Hematopoietic multipotent progenitor cell treated with erythropoietin and hydrocortisone succinate and interleukin-3 and kit ligand, for 6 days (in vitro differentiated cells): ENCODE measurements around the gene RAB3GAP2.
"Not testable (repeated sequence)": the region's sequence is repeated elsewhere in the genome, so short reads cannot be mapped to it uniquely, and the experiment has no call there.

Source experiments
- DNase-seq: peaks from one replicate; pipeline ENCODE4 v3.0.0-alpha.2; 2015

Gene RAB3GAP2

DNA sequence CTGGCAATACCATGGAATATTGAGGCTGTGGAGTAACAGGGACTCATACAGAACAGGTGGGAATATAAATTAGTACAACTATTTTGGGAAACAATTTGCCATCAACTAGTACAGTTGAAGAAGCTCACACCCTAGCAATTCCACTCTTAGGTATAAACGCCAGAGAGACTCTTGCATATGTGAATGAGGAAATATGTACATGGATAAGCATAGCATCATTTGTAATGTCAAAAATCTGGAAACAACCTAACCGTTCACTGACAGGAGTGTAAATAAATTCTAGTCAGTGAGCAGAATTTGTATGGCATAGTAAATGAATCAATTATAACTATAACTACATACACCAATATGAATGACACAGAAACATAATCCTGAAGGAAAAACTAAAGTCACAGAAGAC is 83.7 kb downstream of the RAB3GAP2 start:
- DNase-seq, result no peak

DNA sequence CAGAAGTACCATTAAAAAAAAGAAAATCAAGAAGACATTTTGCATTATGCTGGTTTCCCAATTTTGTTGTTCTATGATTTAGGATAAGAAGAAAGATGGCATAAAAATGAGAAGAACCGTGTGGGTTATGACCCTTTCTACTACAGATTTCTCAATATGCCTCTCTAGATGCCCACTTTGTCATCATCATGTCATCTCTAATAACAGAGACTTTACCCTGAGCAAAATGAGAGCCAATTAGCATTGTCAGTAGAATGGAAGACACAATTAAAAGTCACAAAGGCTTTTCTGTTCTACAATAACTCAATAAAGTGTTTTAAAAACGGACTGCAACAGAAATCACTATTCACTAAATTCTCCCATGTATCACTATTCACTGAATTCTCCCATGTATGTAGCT is 85.5 kb downstream of the RAB3GAP2 start:
- DNase-seq, result no peak

DNA sequence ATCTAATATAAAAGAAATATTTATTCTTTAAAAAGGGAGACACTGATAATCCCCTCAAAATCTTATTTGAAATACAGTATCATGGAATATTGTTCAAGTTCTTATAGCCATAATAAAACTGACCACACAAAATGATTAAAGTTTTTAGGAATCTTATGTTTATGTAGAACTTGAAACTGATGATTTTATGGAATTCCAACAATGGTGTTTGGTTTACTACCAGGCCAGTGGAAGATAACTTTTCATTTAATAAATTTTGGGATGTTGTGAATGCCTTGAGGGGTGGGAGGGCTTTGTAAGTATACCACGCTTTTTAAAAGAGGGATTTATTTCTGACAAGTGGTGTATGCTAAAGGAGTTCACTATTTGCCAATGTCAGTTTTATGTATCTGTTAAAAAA is 87.7 kb downstream of the RAB3GAP2 start:
- DNase-seq, result no peak

DNA sequence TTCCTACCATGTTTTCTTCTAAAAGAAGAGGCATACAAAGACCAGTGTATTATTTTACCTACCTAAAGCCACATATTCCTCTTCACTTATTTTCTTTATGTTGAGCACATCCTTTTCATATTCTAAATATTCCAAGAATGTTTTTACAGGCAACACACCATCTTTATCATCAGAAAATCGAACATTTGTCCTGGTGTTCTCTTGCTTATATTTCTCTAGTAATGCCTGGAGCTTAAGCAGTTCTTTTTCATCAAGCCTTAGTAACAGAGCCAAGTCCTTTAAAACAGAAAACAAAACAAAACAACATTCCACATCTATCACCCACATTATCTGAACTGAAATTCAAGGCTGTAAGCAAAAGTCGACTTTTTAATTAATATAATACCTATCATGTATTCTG is 89.6 kb downstream of the RAB3GAP2 start:
- DNase-seq, result no peak

GRCh38 chr1:220182111-220182510 is 90.1 kb downstream of the RAB3GAP2 start:
- no peak for DNase-seq

- peak; percentile 17 for DNase-seq
Measured at GRCh38 chr1:220176540-220176939, 95.7 kb downstream of the RAB3GAP2 start.

- DNase-seq, result no peak
Measured at GRCh38 chr1:220170836-220171526, 101.3 kb downstream of the RAB3GAP2 start.

DNA sequence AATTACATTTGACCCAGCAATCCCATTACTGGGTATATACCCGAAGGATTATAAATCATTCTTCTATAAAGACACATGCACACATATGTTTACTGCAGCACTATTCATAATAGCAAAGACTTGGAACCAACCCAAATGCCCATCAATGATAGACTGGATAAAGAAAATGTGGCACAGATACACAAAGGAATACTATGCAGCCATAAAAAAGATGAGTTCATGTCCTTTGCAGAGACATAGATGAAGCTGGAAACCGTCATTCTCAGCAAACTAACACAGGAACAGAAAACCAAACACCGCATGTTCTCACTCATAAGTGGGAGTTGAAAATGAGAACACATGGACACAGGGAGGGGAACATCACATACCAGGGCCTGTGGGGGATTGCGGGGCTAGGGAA is 102.4 kb downstream of the RAB3GAP2 start:
- DNase-seq, result not testable (repeated sequence)

DNA sequence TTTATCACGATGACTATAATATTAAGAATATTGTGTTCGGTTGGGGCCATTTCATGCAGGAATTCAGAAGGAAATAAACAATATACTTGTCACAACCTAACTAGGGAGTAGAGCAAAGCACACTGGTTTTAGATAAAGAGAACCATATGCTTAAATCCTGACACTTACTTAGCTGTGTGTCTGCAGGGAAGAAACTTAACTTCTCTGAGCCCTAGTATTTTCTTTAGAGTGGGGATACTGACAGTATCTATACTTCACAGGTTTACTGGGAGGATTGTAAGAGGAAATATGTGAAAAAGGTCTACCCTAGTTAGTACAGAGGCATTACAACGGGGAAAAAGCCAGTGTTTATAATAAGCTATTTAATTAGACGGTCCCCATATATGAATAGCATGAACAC is 105.4 kb downstream of the RAB3GAP2 start:
- no peak for DNase-seq

GRCh38 chr1:220164517-220164916 is 107.7 kb downstream of the RAB3GAP2 start:
- no peak for DNase-seq

DNA sequence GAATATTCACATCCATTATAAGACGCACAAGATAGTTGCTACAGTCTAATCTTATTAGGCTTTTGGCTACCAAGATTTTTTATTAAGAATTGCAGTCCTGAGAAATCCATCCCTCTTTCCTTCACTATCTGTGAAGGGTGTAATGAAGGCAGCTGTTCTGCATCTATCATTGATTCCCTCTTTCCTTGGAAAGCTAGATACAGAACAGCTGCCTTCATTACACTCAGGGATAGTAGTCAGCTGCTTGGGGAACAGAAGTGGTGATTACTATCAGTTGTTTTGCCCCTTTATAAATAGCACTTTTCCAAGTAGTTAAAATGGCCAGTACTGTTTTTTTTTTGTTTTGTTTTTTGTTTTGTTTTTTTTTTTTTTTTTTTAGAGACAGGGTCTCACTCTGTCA is 108.1 kb downstream of the RAB3GAP2 start:
- no peak for DNase-seq

GRCh38 chr1:220160027-220160426 is 112.2 kb downstream of the RAB3GAP2 start:
- DNase-seq, result no peak

DNA sequence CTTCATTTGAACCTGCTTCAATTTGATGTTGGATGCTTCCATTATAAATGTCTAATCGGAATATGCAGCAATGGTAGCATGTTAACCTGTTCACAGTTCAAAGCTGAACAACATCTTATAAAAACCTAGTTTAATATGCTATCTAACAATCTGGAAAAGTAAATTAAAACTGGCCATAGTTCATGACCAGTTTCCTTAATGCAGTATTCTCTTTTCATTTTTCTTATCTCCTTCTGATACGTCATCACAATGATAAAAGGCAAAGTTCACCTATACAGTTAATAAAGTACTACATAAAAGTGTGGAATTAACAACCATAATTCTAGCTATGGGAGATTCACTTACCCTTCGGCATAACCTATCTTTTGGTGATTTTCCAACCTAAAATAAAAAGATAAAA is 113.2 kb downstream of the RAB3GAP2 start:
- DNase-seq, result no peak

GRCh38 chr1:220158530-220158929 is 113.7 kb downstream of the RAB3GAP2 start:
- DNase-seq, result not testable (repeated sequence)

DNA sequence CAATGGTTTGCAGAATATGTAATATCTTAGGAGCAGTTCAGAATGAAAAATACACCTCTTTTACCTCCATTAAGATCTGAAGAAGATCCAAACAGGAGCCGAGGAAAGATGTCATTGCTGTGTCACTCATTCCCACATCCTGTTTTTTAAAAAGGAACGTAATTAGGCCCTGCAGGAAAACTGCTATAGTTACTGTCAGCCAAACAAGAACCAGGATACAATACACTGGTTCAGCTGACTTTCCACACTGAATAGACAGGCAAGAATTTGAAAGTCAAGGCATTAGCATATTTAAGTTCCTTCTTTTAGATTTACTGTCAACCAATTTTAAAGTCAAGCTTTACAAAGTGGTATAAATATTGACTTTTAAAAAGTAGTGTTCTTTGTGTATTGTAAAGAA is 114.5 kb downstream of the RAB3GAP2 start:
- DNase-seq, result no peak

- no peak for DNase-seq
Measured at GRCh38 chr1:220156620-220157146, 115.6 kb downstream of the RAB3GAP2 start.

GRCh38 chr1:220153147-220153546 is 119.1 kb downstream of the RAB3GAP2 start:
- DNase-seq, result no peak

GRCh38 chr1:220151454-220151853 is 120.8 kb downstream of the RAB3GAP2 start:
- no peak for DNase-seq

- no peak for DNase-seq
Measured at GRCh38 chr1:220149742-220150141, 122.5 kb downstream of the RAB3GAP2 start.

DNA sequence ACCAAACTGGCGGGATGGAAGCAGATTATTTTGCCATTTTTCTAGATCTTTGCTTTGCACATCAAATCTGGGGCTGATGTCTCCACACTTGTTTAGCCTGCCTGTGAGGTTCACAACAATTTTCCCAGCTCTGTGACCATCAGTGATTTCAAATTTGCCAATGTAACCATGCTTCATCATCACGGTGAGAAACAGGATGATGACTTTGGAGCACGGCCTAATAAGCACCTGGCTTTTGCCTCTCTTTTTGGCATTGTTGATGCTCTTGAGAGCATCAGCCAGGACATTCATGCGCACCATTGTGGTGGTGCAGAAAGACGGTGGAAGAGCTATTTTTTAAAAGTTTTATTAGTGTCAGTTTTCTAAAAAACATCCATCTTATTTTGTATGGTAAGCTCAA is 128.2 kb downstream of the RAB3GAP2 start:
- no peak for DNase-seq

GRCh38 chr1:220139966-220140365 is 132.3 kb downstream of the RAB3GAP2 start:
- DNase-seq, result no peak

GRCh38 chr1:220137019-220137786 is 135.1 kb downstream of the RAB3GAP2 start:
- DNase-seq, result peak; percentile 52

GRCh38 chr1:220135755-220136154 is 136.5 kb downstream of the RAB3GAP2 start:
- DNase-seq, result no peak

DNA sequence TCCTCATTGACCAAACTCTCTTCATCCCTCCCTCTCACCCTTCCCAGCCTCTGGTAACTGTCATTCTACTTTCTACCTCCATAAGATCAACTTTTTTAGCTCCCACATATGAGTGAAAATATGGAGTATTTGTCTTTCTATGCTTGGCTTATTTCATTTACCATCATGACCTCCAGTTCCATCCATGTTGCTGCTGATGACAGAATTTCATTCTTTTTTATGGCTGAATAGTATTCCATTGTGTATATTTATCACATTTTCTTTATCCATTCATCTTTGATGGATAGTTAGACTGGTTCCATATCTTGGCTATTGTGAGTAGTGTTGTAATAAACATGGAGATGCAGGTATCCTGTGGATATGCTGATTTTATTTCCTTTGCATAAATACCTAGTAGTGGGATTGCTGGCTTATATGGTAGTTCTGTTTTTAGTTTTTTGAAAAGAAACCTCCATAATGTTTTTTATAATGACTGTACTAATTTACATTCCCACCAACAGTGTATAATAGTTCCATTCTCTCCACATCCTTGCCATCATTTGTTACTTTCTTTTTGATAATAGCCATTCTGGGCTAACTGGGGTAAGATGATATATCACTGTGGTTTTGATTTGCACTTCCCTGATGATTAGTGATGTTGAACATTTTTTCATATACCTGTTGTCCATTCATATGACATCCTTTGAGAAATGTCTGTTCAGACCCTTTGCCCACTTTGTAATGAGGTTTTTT is 142.6 kb downstream of the RAB3GAP2 start:
- no peak for DNase-seq
